ENCODE data around the gene NCAPG.
A peak's percentile ranks its signal among the peaks of the same experiment; 100 is the strongest.

NCAPG gene

GRCh38 chr4:17780501-17781299 lies 30.1 kb upstream of the NCAPG start:
- no peak for TF ChIP-seq CTCF (IDR thresholded peaks at IDR 0.05; ENCODE audit: low read length, missing control alignments)
- no peak for DNase-seq (ENCODE audit: low read depth)
- peak overlapping the region; percentile 47 for H3K4me3 ChIP-seq (replicated peaks; ENCODE audit: low read depth, low read length)

- H3K4me3 ChIP-seq (replicated peaks; ENCODE audit: low read depth, low read length), result peak within 1 kb of the TSS; percentile 47
- DNase-seq (ENCODE audit: low read depth), result no peak
- TF ChIP-seq CTCF (IDR thresholded peaks at IDR 0.05; ENCODE audit: low read length, missing control alignments), result no peak
These were observed 29.2 kb upstream of the NCAPG start, which contains the start of gene FAM184B for GRCh38 chr4:17781300-17782287. FAM184B (minus strand) TSS chr4:17781621; CDS start chr4:17781299, 322 bp downstream.

- H3K4me3 ChIP-seq (replicated peaks; ENCODE audit: low read depth, low read length), result no peak overlapping the region
- TF ChIP-seq CTCF (IDR thresholded peaks at IDR 0.05; ENCODE audit: low read length, missing control alignments), result no peak
- DNase-seq (ENCODE audit: low read depth), result no peak
These were observed 24.9 kb upstream of the NCAPG start for GRCh38 chr4:17785858-17786257.

- no peak for TF ChIP-seq CTCF (IDR thresholded peaks at IDR 0.05; ENCODE audit: low read length, missing control alignments)
- no peak for DNase-seq (ENCODE audit: low read depth)
These were observed 24.2 kb upstream of the NCAPG start for GRCh38 chr4:17786567-17786966.

GRCh38 chr4:17787315-17787714 lies 23.5 kb upstream of the NCAPG start:
- no peak for TF ChIP-seq CTCF (IDR thresholded peaks at IDR 0.05; ENCODE audit: low read length, missing control alignments)
- no peak for DNase-seq (ENCODE audit: low read depth)
- H3K4me3 ChIP-seq (replicated peaks; ENCODE audit: low read depth, low read length), result no peak overlapping the region

More at GRCh38 chr4:17786567-17786966, 24.2 kb upstream of the NCAPG start:
- no peak overlapping the region for H3K4me3 ChIP-seq (replicated peaks; ENCODE audit: low read depth, low read length)

GRCh38 chr4:17788956-17789355 lies 21.8 kb upstream of the NCAPG start:
- no peak overlapping the region for H3K4me3 ChIP-seq (replicated peaks; ENCODE audit: low read depth, low read length)
- no peak for DNase-seq (ENCODE audit: low read depth)
- TF ChIP-seq CTCF (IDR thresholded peaks at IDR 0.05; ENCODE audit: low read length, missing control alignments), result no peak

Data from fibroblast of pulmonary artery (primary cell).